ENCODE measurements around the gene FAM53A.
"Not testable (repeated sequence)": the region's sequence is repeated elsewhere in the genome, so short reads cannot be mapped to it uniquely, and the experiment has no call there.

FAM53A gene

GRCh38 chr4:1642196-1642951 is 41.7 kb downstream of the FAM53A start:
- FAIRE-seq (no peak), DNase-seq (ENCODE audit: insufficient read length, low spot score) (no peak)

DNA sequence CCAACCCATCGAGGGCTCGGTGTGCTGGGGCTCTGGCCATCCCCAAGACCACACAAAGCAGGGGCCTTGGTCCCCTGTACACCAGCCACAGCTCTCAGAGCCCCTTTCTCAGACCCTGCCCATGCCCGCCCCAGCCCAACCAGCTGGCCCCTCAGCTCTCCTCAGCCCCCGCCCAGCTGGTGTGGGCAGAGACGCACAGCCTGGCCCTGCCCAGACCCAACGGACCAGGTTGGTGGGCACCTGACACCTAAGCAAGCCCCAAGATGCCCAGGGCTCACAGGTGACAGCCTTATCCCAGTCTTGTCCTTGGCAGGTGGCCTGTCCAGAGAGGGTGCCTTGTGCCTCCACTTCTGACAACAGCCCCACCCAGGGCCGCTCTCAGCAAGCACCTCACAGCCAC is 42.4 kb downstream of the FAM53A start:
- DNase-seq (ENCODE audit: insufficient read length, low spot score) (no peak), FAIRE-seq (no peak)

DNA sequence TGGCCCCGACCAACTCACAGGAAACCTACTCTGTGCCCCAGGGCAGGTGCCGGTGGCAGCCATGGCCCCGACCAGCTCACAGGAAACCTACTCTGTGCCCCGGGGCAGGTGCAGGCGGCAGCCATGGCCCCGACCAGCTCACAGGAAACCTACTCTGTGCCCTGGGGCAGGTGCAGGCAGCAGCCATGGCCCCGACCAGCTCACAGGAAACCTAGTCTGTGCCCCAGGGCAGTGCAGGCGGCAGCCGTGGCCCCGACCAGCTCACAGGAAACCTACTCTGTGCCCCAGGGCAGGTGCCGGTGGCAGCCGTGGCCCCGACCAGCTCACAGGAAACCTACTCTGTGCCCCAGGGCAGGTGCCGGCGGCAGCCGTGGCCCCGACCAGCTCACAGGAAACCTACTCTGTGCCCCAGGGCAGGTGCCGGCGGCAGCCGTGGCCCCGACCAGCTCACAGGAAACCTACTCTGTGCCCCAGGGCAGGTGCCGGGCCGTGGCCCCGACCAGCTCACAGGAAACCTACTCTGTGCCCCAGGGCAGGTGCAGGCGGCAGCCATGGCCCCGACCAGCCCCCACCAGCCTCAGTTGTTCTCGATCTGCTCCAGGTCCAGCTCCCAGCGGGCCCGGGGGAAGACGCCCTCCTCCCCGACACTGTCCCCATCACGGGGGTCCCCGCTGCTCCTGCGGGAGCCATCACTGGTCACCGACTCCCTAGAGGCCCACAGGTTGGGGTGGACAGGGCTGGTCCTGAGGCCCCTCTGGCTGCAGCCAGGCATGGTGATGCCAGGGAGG is 43.2 kb downstream of the FAM53A start:
- not testable (repeated sequence) for DNase-seq (ENCODE audit: insufficient read length, low spot score); FAIRE-seq

DNA sequence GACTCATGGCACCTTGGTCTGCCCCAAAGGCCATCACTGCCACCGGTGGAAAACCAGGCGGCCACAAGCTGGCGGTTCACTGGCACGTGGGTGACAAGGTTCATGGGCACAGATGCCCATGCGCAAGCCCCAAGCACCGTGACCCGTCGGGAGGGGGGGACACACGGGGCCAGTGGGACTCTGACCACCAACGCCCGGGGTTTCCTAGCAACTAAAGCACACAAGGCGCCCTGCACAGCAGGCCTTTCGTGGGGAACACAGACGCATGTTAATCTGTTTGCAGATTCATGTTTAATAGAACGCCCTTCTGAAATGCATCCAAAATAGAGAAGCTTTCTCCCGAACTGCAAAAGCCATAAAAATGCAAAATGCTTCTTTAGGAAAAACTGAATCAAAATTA is 43.9 kb downstream of the FAM53A start:
- DNase-seq (ENCODE audit: insufficient read length, low spot score) (no peak), FAIRE-seq (no peak)

- FAIRE-seq = no peak
These were observed 44.7 kb downstream of the FAM53A start for GRCh38 chr4:1639299-1639868.

DNA sequence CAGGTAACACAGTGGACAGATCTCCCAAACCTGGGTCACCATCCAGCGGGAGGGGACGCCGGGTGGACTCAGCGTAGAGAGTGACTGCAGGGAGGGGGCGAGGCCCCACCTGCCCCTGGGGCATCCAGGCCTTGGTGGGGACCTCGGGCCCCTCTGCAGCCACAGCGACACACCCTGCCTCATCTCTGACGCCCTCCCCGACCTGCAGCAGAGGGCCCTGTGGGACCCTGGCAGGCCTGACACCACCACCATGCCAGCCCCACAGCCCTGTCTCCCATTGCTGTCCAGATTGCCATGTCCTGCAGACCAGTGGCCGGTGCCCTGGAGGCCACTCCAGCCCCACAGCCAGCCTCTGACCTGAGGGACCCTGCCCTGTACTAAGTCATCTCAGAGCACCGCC is 45.2 kb downstream of the FAM53A start:
- no peak for FAIRE-seq
- DNase-seq (ENCODE audit: insufficient read length, low spot score) = no peak

More at GRCh38 chr4:1639299-1639868, 44.7 kb downstream of the FAM53A start:
- DNase-seq (ENCODE audit: insufficient read length, low spot score) = no peak

GRCh38 chr4:1638272-1638598 is 45.9 kb downstream of the FAM53A start:
- DNase-seq (ENCODE audit: insufficient read length, low spot score) (no peak), FAIRE-seq (no peak)

GRCh38 chr4:1637580-1638271 is 46.4 kb downstream of the FAM53A start:
- DNase-seq (ENCODE audit: insufficient read length, low spot score) (no peak), FAIRE-seq (no peak)

- DNase-seq (ENCODE audit: insufficient read length, low spot score) (no peak), FAIRE-seq (no peak)
These were observed 47.5 kb downstream of the FAM53A start for GRCh38 chr4:1636490-1637211.

DNA sequence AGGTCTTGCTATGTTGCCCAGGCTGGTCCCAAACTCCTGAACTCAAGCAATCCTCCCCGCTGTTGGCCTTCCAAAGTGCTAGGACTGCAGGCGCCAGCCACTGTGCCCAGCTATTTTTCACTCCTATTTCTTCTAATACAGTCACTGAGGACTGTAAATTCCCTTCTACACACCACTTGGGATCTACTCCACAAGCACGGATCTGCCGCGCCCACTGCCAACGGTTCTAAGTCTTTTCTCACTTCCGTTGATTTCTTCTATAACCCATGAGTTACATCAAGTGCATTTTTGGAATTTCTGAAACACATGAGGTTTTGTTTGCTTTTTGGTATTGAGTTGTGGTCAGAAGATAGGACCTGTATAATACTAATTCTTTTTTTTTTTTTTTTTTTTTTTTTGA is 48.6 kb downstream of the FAM53A start:
- DNase-seq (ENCODE audit: insufficient read length, low spot score) (no peak), FAIRE-seq (no peak)

DNA sequence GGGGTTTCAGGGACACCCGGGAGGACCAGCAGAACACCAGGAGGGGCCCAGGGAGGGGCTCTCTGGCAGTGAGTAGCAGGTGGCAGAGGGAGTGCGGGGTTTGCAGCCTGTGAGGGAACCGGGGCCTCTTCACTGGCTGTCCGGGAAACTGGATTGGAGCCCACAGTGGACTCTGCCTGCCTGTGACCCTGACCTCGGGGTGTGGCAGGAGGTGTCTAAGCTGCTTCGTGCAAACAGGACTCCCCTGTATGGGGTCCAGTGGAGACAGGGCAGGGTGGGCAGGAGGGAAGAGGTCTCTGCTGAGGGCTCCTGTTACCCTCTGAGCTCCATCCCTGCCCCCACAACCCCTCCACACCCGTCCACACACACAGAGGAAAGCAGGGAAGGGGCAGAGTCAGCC is 50.1 kb downstream of the FAM53A start:
- FAIRE-seq = no peak
- no peak for DNase-seq (ENCODE audit: insufficient read length, low spot score)

- FAIRE-seq (no peak), DNase-seq (ENCODE audit: insufficient read length, low spot score) (no peak)
These were observed 51.7 kb downstream of the FAM53A start for GRCh38 chr4:1632109-1633104.

DNA sequence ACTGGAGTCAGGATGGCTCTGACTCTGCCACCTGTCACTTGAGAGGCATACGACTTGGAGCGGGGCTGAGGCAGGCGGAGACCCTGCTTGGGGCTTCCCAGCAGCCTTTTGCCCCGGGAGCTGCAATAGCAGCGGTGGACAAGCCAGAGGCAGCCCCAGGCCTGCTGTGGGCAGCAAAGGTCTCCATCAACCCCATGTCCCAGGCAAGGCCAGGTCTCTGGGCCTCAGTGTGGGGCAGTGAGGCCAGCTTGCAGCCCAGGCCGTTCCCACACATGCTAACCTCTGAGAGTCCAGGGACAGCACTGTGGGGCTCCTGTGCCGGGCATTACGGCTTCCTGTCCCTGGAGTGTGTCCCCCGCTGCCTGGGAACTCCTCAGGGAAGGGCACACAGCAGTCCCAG is 53.0 kb downstream of the FAM53A start:
- DNase-seq (ENCODE audit: insufficient read length, low spot score) (no peak), FAIRE-seq (no peak)

DNA sequence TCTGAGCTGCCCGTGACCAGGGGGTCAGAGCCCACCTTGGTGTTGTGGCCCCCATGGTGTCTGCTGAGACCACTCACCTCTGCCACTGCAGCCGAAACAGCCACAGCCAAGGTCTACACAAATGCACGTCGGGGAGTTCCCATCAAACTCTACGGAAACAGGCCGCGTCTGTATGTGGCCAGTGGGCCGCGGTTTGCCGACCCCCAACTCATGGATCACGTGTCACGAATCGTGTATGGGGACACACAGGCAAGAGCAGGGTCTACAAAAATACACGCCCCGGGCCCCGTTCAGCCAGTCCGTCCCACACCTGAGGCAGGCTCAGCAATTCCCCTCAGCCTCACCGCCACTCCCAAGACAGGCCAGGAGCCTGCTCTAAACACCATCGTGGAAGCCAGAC is 53.8 kb downstream of the FAM53A start:
- DNase-seq (ENCODE audit: insufficient read length, low spot score) (no peak), FAIRE-seq (no peak)

- FAIRE-seq (no peak), DNase-seq (ENCODE audit: insufficient read length, low spot score) (no peak)
These were observed 54.4 kb downstream of the FAM53A start for GRCh38 chr4:1629699-1630083.

DNA sequence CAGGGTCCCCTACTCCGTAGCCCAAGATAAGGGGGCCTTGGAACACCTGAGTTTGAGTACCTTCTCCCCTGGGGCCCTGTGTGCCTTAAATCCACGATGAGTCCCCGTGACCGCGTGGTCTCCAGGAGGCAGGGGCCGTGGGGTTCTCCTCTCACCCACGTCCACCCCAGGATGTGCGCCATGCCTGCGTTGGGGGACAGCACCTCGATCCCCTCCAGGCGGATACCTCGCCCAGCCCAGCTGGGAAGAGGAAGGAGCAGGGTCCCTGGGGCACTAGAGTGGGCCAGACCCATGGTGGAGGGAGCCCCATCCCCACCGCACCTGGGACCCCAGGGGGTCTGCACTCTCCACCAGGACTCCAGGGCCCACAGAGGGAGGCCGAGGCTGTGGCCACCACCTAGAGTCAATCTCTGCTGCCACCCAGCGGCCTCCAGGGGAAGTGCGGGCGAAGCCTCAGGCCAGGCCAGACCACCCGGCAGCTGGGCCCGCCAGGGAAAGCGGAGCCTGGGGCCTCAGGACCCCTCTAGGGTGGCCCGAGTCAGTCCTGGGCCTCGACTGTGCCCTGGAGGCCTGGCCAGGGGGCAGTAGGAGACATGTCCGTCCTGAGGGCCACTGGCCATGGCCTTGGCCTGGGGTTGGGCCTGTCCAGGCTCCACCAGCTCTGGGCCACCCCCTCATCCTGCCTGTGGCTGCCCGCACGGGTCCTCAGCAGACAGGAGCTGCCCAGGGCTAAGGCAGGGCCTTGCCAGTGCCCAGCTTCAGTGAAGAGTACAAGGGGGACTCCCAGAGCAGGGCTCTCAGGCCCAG is 55.0 kb downstream of the FAM53A start:
- DNase-seq (ENCODE audit: insufficient read length, low spot score) (peak; percentile 93), FAIRE-seq (no peak)

DNA sequence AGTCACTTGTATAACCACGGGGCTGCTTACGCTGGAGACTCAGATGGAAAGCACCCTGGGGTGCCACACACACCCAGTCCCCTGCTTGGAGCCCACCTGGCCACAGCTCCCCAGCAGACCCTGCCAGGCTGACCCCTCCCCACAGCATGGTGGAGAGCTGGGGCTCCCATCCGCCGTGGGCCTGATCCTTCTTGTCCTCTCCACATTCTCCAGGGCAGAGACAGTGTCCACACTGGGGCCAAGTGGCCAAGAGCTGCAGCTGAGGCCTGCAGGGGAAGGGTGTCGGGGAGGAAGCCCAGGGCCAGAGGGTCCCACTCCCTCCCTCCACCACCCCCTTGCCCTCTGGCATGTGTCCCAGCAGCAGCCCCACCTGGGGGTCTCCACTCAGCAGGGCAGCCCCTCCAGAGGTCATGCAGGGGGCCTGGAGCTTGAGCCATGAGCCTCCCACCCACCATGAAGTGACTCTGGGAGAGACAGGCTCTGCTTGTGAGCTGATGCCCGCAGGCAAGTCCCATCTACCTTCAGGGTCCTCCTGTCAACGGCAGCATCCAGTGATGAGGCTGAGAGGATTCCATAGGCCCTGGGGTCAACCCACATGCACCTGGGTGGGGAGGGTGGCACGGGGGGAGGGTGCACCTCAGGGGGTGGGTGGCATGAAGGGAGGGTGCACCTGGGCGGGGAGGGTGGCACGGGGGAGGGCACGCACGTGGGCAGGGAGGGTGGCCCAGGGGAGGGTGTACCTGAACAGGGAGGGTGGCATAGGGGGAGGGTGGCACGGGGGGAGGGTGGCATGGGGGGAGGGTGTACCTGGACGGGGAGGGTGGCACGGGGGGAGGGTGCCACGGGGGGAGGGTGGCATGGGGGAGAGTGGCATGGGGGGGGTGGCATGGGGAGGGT is 56.4 kb downstream of the FAM53A start:
- FAIRE-seq = no peak

DNA sequence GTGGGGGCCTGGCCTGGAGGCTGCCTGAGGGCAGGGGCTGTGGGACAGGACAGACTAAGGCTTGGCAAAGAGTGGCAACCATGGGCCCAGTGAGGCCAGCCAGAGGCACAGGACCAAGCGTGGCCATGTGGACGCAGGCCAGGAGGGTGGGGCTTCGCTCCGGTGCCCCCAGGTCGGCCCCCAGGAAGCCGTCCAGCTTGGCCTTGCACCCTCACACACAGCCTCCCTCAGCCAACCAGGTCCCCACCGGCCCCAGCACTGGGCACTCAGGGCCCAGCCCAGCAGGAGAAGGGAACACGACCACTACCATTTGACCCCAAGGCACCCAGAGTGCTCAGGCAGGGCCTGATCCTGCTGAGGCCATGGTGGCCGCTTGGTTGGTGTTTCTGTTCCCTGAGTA is 57.2 kb downstream of the FAM53A start:
- DNase-seq (ENCODE audit: insufficient read length, low spot score) (no peak), FAIRE-seq (no peak)

More for the DNA sequence above, 56.4 kb downstream of the FAM53A start:
- DNase-seq (ENCODE audit: insufficient read length, low spot score) = no peak

Measured in GM19239 (cell line).